A549 treated with AZD9567 at 1 μM for 4 hours (cell line): ENCODE results near the gene TMOD2. TPM values are rescaled to one million over a fixed set of nuclear protein-coding genes. Genes with fewer than 3 reads are reported as not detected.

Experiments
- total RNA-seq: library from RNA; stranded (reverse); fragments of 200-300 nt; extraction: Qiagen RNA extraction; gene quantifications from 5 replicates; pipeline ENCODE4 v1.2.3, GENCODE V29; 2022; ENCODE audit not compliant: insufficient read depth

TMOD2 gene
- total RNA-seq, result 1.4 to 2.9 TPM (median 2.5 TPM) in 5 replicates

GRCh38 chr15:51750792-51751696, at the start of gene TMOD2:
TMOD2 (plus strand) TSS chr15:51751597; CDS start chr15:51766442, 14,845 bp downstream.

GRCh38 chr15:51737522-51738305, 13.7 kb upstream of the TMOD2 start, which contains the start of gene LYSMD2:
LYSMD2 (minus strand) TSS chr15:51737655; CDS start chr15:51737622, 33 bp downstream.

GRCh38 chr15:51829376-51830275, 78.2 kb downstream of the TMOD2 start, which contains the start of gene TMOD3:
TMOD3 (plus strand) TSS chr15:51829653; CDS start chr15:51862885, 33,232 bp downstream.

Other genes with a start within 250 kb of the TMOD2 start
- gene DMXL2, start 128.8 kb upstream of the TMOD2 start, total RNA-seq, result 17.4 to 20.9 TPM (median 19.2 TPM) in 5 replicates
- 0.06 to 0.07 TPM (median 0.07 TPM) in 3 of 5 replicates, not detected in the others for gene SCG3, start 70.1 kb upstream of the TMOD2 start, total RNA-seq
- 24.2 to 35.8 TPM (median 25.5 TPM) in 5 replicates for gene LYSMD2, start 13.9 kb upstream of the TMOD2 start, total RNA-seq
- gene TMOD3, start 78.1 kb downstream of the TMOD2 start, total RNA-seq, result 48.5 to 75.3 TPM (median 58.4 TPM) in 5 replicates
- 43.7 to 63.1 TPM (median 46.2 TPM) in 5 replicates for gene LEO1, start 220.2 kb downstream of the TMOD2 start, total RNA-seq